ENCODE data around the gene NAA80. TPM values are rescaled to one million over a fixed set of nuclear protein-coding genes. Genes with fewer than 3 reads are reported as not detected.
"Not testable (repeated sequence)": the region's sequence is repeated elsewhere in the genome, so short reads cannot be mapped to it uniquely, and the experiment has no call there.

Gene NAA80
- total RNA-seq, 2 donors from 2014 or later: 19.4 to 26.0 TPM

- Mint-ChIP-seq H3K36me3 (no peaks in the 10 kb centered on the region), H3K9me3 (no peaks in the 10 kb centered on the region), H3K27ac (peak overlapping the region; percentile 87 to 94)
- ATAC-seq: peak; percentile 85 to 86
- DNase-seq (ENCODE audit: low spot score in 2 of 2): peak; percentile 86 to 91
Observed at GRCh38 chr3:50321336-50322114, 22.3 kb upstream of the NAA80 start.

GRCh38 chr3:50320853-50321335, 21.7 kb upstream of the NAA80 start:
- Mint-ChIP-seq H3K36me3 (no peaks in the 10 kb centered on the region), H3K27ac (peak overlapping the region; percentile 87 to 90), H3K9me3 (no peaks in the 10 kb centered on the region)
- ATAC-seq (peak; percentile 72 to 73), DNase-seq (ENCODE audit: low spot score in 2 of 2) (peak in 1 of 2 donors; percentile 70)

- no peaks in the 10 kb centered on the region for H3K9me3 Mint-ChIP-seq
- DNase-seq (ENCODE audit: low spot score in 2 of 2): no peak
- no peak for ATAC-seq
- peak overlapping the region in 1 of 2 donors; percentile 76 for H3K27ac Mint-ChIP-seq
- no peaks in the 10 kb centered on the region for H3K36me3 Mint-ChIP-seq
Observed at GRCh38 chr3:50319894-50320625, 20.9 kb upstream of the NAA80 start.

GRCh38 chr3:50319181-50319893, 20.1 kb upstream of the NAA80 start:
- Mint-ChIP-seq H3K27ac (no peak overlapping the region), H3K36me3 (no peaks in the 10 kb centered on the region), H3K9me3 (no peaks in the 10 kb centered on the region)
- DNase-seq (ENCODE audit: low spot score in 2 of 2) (no peak), ATAC-seq (no peak)

- H3K9me3 Mint-ChIP-seq: no peaks in the 10 kb centered on the region
- no peak for DNase-seq (ENCODE audit: low spot score in 2 of 2)
- no peaks in the 10 kb centered on the region for H3K36me3 Mint-ChIP-seq
- H3K27ac Mint-ChIP-seq: no peak overlapping the region
- no peak for ATAC-seq
Observed at GRCh38 chr3:50318615-50319014, 19.4 kb upstream of the NAA80 start.

GRCh38 chr3:50318163-50318562, 19.0 kb upstream of the NAA80 start:
- DNase-seq (ENCODE audit: low spot score in 2 of 2) (no peak), ATAC-seq (no peak)
- Mint-ChIP-seq H3K9me3 (no peaks in the 10 kb centered on the region), H3K27ac (no peak overlapping the region), H3K36me3 (no peaks in the 10 kb centered on the region)

GRCh38 chr3:50317300-50317699, 18.1 kb upstream of the NAA80 start:
- ATAC-seq: no peak
- Mint-ChIP-seq H3K36me3 (no peaks in the 10 kb centered on the region), H3K27ac (peak overlapping the region in 1 of 2 donors; percentile 60), H3K9me3 (no peaks in the 10 kb centered on the region)
- DNase-seq (ENCODE audit: low spot score in 2 of 2): no peak

GRCh38 chr3:50316657-50317242, 17.5 kb upstream of the NAA80 start:
- ATAC-seq (no peak), DNase-seq (ENCODE audit: low spot score in 2 of 2) (no peak)
- H3K9me3 Mint-ChIP-seq: no peaks in the 10 kb centered on the region
- no peaks in the 10 kb centered on the region for H3K36me3 Mint-ChIP-seq
- peak overlapping the region; percentile 19 to 60 for H3K27ac Mint-ChIP-seq

- Mint-ChIP-seq H3K36me3 (peaks cover 0 to under 1% of the 10 kb centered on the region in 2 donors), H3K9me3 (no peaks in the 10 kb centered on the region), H3K27ac (no peak overlapping the region)
- ATAC-seq (no peak), DNase-seq (ENCODE audit: low spot score in 2 of 2) (no peak)
Observed at GRCh38 chr3:50314816-50315215, 15.6 kb upstream of the NAA80 start.

GRCh38 chr3:50314342-50314741, 15.1 kb upstream of the NAA80 start:
- ATAC-seq: no peak
- Mint-ChIP-seq H3K9me3 (no peaks in the 10 kb centered on the region), H3K36me3 (peaks cover 0 to 4% of the 10 kb centered on the region in 2 donors), H3K27ac (peak overlapping the region; percentile 15 to 26)
- DNase-seq (ENCODE audit: low spot score in 2 of 2): no peak

GRCh38 chr3:50312041-50312440, 12.8 kb upstream of the NAA80 start:
- ATAC-seq: not testable (repeated sequence)

GRCh38 chr3:50304601-50305000, 5.4 kb upstream of the NAA80 start:
- ATAC-seq: peak; percentile 11 to 54
- Mint-ChIP-seq H3K27ac (no peak overlapping the region), H3K36me3 (peaks cover 0 to 1% of the 10 kb centered on the region in 2 donors)

More at GRCh38 chr3:50312041-50312440, 12.8 kb upstream of the NAA80 start:
- H3K27ac Mint-ChIP-seq; H3K9me3 Mint-ChIP-seq; H3K36me3 Mint-ChIP-seq; DNase-seq (ENCODE audit: low spot score in 2 of 2): not testable (repeated sequence)

GRCh38 chr3:50303013-50303815, 4.0 kb upstream of the NAA80 start, which contains the start of gene HYAL1:
HYAL1 (minus strand) TSS chr3:50303574; CDS start chr3:50302956, 618 bp downstream.
- no peak within 1 kb of the TSS for H3K27ac Mint-ChIP-seq
- no peaks in the 10 kb centered on the region for H3K9me3 Mint-ChIP-seq
- DNase-seq (ENCODE audit: low spot score in 2 of 2): no peak
- ATAC-seq: no peak
- H3K36me3 Mint-ChIP-seq: peaks cover 0 to 4% of the 10 kb centered on the region in 2 donors

More at GRCh38 chr3:50304601-50305000, 5.4 kb upstream of the NAA80 start:
- no peaks in the 10 kb centered on the region for H3K9me3 Mint-ChIP-seq
- DNase-seq (ENCODE audit: low spot score in 2 of 2): no peak

GRCh38 chr3:50302095-50303012, 3.1 kb upstream of the NAA80 start:
- peaks cover 0 to 4% of the 10 kb centered on the region in 2 donors for H3K36me3 Mint-ChIP-seq
- no peak for ATAC-seq
- H3K9me3 Mint-ChIP-seq: no peaks in the 10 kb centered on the region
- H3K27ac Mint-ChIP-seq: no peak overlapping the region
- DNase-seq (ENCODE audit: low spot score in 2 of 2): no peak
